ENCODE measurements around the gene LDLRAD3.

DNA sequence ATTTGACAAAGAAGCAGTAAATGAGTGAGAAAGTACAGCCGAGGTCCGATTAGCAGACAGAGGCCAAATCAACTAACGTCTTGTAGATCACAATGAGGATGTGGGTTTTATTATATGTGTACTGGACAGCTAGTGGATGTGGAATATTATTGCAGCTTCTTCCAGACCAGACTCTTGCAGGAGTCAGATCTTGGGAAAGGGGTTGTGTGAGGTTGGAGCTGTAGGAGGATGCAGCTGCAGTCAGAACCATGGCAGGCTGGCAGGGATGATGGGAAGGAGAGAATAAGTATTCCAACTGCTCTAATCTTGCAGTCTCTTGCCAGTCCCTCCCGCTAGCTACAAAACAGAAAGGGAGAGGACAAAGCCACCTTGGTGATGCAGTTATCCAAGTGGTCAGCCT is 46.8 kb upstream of the LDLRAD3 start:
- TF ChIP-seq SUZ12 (IDR thresholded peaks at IDR 0.05) (no peak), SP1 (IDR thresholded peaks at IDR 0.05) (no peak), FOXK2 (IDR thresholded peaks at IDR 0.05) (no peak), FOXA1 (IDR thresholded peaks at IDR 0.05) (no peak), TARDBP (IDR thresholded peaks at IDR 0.05) (no peak), FOXM1 (IDR thresholded peaks at IDR 0.05; ENCODE audit: borderline replicate concordance) (no peak), ELF4 (IDR thresholded peaks at IDR 0.05) (no peak), NFRKB (IDR thresholded peaks at IDR 0.05) (no peak), BHLHE40 (IDR thresholded peaks at IDR 0.05; ENCODE audit: borderline replicate concordance) (no peak), ARNT (IDR thresholded peaks at IDR 0.05) (no peak)
- TF ChIP-seq, protein P1, sequence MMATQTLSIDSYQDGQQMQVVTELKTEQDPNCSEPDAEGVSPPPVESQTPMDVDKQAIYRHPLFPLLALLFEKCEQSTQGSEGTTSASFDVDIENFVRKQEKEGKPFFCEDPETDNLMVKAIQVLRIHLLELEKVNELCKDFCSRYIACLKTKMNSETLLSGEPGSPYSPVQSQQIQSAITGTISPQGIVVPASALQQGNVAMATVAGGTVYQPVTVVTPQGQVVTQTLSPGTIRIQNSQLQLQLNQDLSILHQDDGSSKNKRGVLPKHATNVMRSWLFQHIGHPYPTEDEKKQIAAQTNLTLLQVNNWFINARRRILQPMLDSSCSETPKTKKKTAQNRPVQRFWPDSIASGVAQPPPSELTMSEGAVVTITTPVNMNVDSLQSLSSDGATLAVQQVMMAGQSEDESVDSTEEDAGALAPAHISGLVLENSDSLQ (IDR thresholded peaks at IDR 0.05): no peak

All from HEK293T (cell line).